Stimulated activated naive CD4-positive, alpha-beta T cell (primary cell): ENCODE results near the gene RNF5.
"Not testable (repeated sequence)": the region's sequence is repeated elsewhere in the genome, so short reads cannot be mapped to it uniquely, and the experiment has no call there.

Experiments
- DNase-seq, 6 experiments: peaks; one replicate each; lab custom pipeline; 2025; lab: John Stamatoyannopoulos, UW

The RNF5 gene

DNA sequence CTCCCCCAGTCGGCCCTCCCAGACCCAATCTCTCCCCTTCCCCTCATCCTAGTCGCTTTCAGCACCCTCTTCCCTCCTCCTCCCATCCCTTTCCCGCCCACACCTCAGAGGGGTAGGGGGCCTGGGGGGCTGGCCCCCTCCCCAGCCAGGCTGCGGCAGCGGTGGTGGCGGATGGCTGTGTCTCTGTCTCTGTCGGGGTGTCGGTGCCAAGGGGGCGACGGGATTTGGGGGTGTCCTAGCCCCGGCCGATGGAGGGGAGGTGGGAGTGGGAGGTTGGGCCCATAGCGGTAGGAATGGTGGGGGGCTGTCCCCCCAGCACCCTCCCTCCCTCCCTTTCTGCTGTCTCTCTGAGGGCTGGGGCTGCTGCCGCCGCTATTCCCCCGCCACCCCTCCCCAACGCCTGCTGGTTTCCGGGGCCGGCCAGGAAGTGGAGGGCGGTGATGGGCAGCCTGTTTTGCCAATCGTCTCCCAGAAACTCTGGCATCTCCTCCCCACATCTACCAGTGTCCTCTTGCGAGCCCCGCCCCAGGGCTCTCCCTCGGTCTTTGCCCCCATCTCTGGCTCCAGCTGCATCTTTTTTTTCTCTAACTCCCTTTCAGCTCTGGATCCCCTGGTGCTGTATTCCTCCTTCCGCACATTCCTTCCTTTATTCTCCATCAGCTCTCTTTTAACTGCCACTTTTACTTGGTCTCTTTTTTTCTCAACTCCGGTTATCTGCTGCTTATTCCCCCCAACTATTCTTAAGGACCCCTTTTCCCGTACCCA is 2.3 kb upstream of the RNF5 start, which contains the start of gene AGPAT1:
Gene AGPAT1, minus strand, starts transcription at position 374 of the 765 bp plus-strand sequence. CDS start 4,588 bp downstream, outside the sequence.
- peak; percentile 90 to 95 (median 92) for DNase-seq

DNA sequence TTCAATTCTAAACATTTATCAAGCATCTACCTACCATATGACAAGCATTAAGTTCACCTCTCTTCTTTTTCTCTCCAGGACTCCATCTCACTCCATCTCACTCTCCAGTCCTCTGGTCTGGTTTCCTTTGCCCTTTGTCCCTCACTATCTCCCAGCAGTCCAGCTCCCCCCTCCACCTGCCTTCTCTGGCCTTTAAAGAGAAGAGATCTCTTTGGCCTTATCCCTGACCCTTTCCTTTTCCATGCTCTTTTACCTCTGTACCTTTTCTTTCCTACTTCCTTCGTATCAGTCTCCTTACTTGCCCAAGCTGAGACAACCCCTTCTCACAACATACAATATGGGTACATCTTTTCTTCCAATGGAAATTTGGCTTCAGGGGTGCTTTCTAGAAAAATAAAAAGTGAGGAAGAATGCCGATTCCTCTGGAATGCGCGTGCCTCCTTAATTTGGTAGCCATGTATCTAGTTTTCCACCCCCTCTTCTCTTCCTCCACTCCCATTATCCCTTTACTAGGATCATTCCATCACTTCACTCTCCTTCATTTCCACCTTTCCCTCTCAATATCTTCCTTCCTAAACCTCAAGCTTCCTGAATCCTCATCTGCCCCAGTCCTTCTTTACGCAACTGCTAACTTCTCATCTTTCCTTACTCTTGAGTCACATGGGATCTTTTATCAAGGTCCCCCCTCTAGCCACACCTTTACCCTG is 1.6 kb upstream of the RNF5 start:
- DNase-seq = no peak

DNA sequence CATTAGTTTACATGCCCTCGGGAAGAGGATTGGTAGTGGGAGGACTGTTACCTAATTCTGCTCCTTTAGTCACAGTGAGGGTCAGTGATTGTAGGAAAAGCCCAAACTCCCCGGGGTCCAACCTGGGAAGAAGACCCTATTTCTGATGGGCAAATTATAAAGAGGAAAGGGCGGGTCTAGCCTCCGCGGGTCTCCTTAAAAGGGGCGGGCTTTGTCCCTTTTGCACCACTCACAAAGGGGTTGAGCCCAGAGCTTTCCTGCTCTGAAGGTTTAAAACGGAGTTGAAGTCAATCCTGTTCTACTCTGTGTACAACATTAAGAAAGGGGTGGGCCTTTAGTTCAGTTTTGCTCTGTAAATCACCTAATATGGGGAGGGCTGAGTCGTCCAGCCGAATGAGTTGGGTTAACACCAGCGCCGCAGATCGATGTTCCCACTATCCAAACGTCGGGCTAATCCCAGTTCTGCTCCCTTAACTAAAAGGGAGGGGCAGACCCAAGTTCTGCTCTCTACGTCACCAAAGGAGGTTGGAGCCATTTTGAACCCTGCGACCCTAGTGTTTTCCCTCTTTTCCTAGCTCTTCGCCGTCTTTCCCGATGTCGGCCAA is 920 bp upstream of the RNF5 start:
- DNase-seq = peak in 1 of 6 experiments; percentile 54

DNA sequence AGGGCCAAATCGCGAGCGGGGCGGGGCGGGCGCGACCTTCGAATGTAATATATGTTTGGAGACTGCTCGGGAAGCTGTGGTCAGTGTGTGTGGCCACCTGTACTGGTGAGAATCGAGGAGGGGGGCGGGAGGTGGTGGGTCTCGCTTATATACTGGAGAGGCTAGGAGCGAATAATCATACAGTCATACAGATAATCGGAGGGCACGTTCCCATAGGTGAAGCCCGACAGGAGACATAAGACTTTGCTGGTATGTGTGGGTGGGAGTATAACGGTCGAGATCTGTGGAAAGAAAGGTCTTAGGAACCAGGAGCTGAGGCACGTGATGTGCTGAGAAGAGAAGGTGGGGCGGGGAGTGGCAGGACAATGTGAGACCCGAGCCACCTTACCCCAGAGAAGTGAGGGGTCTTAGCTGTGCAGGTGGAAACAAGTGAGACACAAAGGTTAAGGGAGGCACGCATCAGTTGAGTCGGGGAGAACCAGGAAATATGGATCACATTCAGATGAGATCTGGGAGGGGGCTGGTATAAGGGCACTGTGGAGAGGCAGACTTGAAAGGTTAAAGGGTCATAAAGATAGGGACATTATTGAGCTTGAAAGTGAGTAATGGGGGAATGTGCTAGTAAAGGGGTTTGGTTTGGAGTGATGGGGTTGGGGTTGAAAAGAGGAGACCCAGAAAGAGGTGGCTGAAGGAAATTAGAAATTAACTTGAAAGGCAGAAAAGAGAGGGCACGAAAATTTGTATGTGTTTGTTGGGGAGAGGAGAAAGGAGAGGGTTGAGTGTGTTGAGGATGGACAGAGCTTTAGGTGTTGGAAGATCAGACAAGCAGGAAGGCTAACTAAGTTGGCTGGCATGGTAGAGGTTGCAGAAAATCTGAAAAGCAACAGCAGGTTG is 589 bp downstream of the RNF5 start:
- DNase-seq = no peak

DNA sequence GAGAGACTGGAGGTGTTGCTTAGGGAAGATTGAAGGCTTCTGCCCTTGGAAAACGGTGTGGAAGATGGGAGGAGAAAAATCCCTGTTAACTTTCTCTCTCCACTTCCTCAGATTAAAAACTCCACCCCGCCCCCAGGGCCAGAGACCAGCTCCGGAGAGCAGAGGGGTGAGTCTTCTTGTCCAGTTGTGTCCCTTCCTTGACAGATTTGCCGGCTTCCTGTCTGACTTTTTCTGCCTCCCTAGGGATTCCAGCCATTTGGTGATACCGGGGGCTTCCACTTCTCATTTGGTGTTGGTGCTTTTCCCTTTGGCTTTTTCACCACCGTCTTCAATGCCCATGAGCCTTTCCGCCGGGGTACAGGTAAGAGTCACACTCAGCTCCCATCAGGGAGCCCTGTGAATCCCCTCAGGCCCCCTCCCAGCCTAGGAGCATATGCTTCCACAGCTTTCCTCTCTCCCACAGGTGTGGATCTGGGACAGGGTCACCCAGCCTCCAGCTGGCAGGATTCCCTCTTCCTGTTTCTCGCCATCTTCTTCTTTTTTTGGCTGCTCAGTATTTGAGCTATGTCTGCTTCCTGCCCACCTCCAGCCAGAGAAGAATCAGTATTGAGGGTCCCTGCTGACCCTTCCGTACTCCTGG is 1.7 kb downstream of the RNF5 start:
- DNase-seq = no peak

DNA sequence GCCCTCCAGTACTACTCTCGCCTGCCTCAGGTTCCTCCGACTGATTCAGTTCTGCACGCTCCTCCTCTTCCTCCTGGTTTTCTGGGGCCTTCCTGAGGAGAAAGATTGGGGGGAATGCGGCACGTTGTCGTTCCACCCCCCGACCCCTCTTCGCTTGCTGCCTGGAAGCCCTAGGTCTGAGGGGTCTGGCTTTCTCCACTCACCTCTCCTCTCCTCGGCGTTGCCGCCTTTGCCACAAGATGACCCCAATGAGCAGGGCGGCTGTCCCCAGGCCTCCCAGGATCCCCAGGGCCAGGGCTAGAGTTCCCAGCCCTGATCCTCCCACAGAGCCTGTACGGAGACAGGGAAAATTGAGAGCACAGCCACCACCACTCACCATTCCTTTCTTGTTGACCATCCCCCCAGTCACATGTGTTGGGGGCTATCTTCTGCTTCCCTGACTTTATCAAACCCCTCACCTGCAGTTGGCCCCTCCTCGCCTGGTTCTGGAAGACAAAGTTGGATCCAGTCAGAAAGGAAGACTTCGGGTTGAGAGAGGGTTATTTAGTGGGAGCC is 3.0 kb downstream of the RNF5 start:
- DNase-seq = no peak

DNA sequence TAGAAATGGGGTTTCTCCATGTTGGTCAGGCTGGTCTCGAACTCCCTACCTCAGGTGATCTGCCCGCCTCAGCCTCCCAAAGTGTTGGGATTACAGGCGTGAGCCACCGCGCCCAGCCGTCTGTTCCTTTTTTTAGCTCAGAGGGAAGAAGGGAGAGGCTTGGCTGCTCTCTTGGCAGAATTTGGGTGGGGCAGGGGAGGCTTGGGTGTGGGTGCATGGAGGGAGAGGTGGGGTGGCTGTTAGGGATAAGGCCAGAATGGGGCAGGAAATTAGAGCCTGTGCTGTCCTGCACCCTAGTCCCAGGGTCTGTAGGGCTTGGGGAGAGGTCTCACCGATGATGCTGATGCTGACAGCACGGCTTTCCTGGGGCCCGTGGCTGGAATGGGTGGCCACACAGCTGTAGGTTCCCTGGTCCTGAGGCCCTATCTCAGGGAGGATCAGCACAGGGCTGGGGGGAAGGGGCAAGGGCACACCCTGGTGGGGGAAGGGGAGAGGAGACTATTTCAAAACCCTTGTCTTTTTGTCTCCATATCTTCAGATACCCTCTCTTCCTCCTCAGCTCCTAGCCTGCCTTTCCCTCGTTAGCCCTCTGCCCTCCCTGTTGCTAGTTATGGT is 3.8 kb downstream of the RNF5 start:
- no peak for DNase-seq

DNA sequence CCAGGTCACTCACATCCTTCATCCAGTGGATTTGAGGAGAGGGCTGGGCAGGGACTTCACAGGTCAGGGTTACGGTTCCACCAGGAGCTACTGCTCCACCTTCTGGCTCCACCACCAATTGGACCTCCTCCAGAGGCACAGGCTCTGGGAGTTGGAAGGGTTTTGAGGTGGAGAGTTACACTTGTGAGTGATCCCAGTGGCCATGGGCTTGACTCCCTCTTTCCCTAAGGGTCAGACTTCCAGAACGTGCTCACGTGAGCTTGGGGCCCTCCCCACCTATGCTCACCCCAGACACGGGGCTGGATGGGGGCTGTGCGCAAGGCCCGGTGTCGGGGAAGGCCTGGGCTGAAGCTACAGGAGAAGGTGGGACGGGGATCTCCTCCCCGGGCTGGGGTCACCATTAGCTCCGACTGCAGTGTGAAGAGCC is 4.4 kb downstream of the RNF5 start:
- no peak for DNase-seq

DNA sequence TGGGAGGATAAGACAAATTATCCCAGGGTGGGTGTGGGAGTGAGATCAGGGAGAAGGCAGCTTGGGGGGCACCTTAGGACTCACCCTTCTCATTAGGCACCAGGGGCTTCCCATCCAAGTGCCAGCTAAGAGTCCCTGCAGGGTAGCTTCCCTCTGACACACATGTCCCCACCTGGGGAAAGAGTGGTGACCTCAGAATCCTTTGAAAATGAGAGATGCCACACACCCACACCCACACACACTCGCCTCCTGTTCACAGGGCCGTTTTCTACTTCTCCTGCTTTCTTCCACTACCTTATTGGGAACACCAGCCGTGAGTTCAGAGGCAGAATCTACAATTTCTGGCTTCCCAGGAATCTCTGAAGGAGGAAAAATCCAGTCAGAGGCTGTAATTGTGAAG is 4.8 kb downstream of the RNF5 start:
- no peak for DNase-seq

DNA sequence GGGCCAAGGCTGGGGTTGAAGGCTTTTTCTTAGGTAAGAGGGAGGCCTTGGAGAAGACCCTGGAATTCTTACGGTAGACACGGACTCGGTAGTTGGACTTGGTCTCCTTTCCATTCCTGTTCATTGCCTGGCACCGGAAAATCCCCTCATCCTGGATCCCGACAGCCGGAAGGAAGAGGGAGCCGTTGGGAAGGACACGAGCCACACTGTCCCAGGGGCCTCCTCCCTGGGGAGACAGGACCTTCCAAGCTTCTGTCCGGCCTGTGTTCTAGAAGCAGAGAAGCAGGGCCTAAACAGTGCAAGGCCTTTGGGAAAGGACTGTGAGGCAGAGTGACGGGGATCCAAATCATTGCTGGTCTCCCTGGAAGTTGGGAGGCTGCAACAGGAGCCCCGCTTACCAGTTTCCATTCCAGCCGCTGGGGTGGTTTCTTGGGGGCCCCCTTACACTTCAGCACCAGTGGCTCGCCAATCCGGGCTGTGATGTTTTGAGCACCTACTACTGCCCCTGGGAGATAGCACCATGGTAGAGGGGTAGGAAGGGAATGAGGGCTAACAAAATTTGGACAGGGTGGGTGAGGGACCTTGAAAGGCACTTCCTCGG is 5.4 kb downstream of the RNF5 start:
- no peak for DNase-seq

DNA sequence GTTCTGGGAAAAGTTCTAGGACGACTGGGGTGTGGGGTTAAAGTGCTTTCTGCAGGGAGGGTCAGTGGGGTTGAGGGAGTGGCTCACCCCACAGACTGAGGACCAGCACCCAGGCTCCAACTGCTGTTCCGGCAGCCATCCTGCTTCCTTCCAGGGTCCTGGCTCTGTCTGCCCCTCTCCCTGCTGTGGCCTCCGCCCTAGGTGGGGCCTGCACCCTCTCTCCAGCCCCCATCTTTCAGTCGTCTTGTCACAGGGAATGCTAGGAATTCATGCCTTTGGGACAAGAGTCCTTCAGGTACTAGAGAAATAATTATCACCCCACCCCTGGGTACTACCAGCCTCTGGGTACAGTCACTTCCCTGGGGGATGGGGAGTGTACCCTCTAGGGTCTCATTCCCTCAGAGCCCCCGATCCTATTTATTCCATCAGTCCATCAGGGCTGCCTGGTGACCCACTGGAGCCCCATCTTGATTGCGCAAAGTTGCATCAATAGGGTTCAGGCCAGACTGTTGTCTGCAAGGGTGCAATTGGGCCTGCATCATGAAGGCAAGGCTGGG is 6.0 kb downstream of the RNF5 start, which contains the start of gene AGER:
Gene AGER, minus strand, starts transcription at position 170 of the 557 bp plus-strand sequence. Its CDS starts 31 bp downstream, at position 139.
- DNase-seq = no peak

DNA sequence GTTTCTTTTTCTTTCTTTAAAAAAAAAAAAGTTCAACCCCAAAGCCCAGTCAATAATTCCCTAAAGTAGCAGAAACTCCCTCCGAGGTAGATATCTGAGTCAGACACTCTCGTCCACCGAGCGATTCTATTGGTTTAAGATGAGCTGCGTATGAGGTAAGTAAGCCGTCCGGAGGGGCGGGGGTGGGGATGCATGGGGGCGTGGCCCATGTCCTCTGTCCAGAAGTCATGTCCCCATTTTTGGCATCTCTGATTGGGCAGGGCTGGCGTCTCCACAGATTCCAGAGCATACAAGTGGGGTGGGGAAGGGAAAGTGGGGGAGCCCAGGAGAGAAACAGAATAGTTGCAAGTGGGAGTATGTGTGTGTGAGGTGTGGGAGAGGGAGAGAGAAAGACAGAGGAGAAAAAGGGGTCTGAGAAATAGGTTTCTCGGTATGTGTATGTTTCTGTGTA is 7.5 kb downstream of the RNF5 start:
- DNase-seq = not testable (repeated sequence)

DNA sequence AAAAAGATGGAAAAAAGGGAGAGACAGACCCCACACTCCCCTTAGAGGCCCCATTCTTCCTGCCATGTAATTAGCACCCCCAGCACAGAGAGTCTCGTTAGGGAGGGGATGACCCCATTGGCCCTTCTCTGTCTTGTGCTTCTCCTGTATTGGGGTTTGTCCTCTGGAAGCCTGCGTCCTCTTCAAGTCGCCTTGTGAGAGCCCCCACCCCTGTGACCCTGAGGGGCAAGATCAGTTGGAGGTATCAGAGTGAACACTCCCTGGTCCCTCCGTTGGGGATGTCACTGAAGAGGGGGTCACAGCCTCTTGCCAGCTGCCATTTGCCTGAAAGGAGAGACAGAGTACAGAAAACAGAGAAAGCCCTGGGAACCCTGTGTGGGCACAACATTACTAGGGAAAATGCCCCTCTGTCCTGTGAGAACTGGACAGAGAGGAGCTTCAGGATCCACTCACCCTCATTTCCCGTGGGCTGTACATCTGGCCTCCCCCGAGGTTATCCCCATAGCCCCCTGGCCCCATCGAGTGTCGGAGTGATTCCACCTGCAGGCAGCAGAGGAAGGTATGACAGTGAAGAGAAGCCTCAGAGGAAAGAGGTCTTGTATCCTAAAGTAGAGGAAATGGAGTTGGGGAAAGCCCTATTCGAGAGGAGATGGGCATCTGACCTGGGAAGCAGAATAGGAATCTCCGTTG is 8.1 kb downstream of the RNF5 start:
- not testable (repeated sequence) for DNase-seq

DNA sequence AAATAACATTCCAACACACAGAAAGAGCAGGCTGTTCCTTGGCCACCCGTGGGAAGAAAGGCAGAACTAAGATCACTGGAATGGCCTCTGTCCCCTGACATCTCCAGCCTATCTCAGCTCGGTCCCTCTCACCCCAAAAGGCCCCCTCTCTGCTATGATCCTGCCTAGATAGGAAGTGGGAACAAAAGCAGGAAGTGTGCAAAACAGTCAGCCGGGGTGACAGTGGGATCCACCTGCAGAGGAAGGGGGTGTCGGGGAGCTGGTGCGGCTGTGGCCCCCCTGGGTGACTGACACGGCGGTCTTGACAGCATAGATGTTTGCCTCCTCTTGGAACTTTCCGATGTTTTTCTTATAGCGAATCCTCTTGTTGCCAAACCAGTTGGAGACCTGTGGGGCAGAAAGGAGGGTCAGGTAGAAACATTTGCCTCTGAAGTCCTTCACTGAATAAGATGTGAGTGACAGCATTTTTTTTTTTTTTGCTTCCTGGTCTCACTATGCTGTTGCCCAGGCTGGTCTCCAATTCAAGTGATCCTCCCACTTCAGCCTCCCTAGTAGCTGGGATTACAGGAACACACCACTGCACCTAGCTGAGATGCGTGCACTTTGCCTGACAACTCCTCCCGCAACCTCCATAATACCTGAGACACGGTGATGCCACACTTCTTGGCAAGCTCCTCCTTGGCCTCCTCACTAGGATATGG is 9.0 kb downstream of the RNF5 start:
- no peak for DNase-seq

DNA sequence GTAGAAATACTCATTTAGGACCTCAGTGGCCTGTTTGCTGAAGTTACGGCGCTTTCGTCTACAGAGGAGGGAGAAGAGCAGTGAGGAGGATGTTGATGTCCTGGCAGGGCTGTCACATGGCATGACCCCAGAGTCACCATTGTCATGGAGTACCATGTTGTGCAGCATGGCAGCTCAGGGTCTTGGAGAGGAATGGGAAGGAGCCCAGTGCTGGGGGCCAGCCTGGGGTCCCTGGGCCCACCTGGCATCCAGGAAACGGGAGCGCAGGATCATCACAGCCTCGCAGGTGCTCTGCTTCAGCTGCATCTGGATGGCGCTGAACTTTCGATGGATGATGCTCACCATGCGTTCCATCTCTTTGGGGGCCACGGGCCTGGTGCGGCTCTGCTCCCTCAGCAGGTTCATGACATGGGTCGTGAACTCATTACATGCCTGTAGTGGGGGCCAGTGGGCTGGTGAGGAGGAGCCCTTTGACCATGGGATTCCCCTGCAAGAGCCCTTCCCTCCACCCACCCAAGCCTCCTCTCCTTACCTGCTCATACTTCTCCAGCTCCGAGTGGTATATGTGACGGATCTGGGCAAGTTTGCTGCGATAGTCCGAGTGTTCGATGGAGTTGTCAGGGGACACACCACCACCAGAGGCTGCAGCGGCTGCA is 9.6 kb downstream of the RNF5 start:
- DNase-seq = not testable (repeated sequence)

DNA sequence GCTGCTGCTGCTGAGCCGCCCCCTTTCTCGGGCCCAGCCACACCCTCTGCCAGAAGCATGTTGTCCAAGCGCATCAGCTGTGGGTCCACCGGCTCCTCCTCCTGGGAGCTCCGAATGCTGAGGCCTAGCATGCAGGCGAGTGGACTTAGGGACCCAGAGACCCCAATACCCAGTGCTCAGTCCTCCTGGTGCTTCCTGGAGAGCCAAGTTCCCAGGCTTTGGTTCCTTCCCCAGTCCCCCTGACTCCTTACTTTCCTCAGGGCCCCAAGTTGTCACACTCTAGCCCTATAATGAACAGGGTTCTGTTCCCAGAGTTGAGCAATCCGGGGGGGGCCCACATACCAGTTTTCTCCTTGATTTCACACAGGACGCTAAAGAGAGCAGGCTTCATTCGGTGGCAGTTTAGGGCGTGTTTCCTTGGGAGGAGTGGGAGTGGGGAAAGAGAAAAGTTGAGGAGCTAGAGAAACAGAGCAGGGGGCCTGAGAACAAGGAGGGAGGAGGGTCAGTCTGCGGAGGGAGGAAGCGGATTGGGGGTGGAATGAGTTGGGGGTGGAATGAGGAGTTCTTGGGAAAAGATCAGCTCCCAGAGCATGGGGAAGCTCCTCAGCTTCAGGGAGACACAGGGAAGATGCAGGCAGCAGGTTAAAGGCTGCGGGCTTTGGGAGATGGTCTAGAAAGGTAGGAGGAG is 10.3 kb downstream of the RNF5 start:
- no peak for DNase-seq

DNA sequence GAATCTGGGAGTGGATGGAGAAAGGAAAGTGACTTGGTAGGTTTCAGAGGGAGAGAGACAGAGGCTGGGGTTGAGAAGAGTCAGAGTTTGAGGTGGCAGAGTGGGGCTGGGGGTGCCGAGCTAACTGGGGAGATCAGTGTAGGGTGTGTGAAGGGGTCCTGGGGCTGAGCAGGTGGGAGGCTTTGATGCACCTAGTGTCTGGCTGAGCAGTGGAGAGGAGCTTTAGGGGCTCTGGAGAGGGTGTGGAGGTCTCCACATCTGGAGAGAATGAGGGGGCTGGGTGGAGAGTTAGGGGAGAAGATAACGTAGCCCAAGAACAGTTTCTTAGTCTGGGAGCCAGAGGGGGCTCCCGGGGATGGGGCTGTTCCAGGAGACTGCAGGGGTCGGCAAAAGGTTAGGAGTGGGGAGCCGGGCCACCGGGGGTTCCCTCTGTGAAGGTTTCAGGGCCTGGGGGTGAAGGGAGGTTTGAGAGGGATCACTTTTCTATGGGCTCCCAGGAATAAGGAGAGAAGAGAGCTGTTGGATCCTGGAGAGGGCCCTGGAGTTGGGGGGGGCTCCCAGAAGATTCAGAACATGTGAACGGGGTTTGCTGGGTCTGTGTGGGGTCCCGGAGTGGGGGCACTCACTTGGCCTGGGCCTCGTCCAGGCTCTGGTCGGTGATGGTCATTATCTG is 11.0 kb downstream of the RNF5 start:
- no peak for DNase-seq
